GM19035 (cell line): ENCODE results near the gene PMM2.
"Not testable (repeated sequence)": the region's sequence is repeated elsewhere in the genome, so short reads cannot be mapped to it uniquely, and the experiment has no call there.

Experiments
- ATAC-seq: cut with Tn5 transposase; IDR thresholded peaks from one replicate; pipeline ENCODE4 v1.9.1; 2021; ENCODE audit not compliant: unreplicated experiment

The PMM2 gene

DNA sequence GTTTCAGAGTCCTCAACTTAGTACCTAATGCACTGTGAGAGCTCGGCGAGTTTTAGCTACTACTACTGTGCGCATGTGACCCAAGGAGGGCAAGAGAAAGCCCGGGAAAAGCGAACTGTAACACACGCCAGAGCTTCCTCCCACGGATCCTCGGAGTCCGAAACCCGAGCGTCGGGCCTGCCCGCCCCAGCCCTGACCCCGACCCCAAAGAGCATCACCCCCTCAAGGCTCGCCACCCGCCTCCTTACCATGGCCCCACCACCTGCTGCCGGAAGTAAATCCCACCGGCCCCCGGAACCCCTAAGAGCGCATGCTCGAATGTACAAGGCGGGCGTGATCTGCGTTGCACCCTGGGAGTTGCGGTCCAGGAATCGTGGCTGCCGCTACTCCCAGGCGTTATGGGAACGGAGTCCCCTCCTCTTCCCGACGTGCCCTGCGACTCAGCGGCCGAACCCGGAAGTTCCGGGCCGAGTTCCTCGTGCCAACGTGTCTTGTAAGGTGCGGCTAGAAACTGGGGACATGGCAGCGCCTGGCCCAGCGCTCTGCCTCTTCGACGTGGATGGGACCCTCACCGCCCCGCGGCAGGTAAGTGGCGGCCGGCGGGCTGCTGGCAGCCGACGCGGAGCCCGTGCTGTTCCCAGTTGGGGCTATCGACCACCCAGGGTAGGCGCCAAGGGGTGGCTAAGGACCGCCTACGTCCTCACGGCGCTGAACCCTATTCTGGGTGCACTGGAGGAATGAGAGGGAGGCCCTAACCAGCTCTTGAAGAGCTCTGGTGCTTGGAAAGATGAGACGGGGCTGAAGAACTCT is at the start of gene PMM2, which contains the start of gene TMEM186:
PMM2 (plus strand) TSS at position 476 of the 810 bp plus-strand sequence; CDS start at position 520, 44 bp downstream.
TMEM186 (minus strand) TSS at position 276 of the 810 bp plus-strand sequence; CDS start at position 251, 25 bp downstream.
- peak; percentile 95 for ATAC-seq

DNA sequence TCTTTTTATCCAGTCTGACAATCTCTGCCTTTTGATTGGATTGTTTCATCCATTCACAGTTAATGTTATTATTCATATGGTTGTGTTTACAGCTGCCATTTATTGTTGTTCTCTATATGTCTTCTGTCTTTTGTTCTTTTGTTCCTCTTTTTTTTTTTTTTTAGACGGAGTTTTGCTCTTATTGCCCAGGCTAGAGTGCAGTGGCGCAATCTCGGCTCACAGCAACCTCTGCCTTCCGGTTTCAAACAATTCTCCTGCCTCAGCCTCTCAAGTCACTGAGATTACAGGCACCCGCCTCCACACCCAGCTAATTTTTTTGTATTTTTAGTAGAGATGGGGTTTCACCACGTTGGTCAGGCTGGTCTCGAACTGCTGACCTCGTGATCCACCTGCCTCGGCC is 48.7 kb upstream of the PMM2 start:
- not testable (repeated sequence) for ATAC-seq

DNA sequence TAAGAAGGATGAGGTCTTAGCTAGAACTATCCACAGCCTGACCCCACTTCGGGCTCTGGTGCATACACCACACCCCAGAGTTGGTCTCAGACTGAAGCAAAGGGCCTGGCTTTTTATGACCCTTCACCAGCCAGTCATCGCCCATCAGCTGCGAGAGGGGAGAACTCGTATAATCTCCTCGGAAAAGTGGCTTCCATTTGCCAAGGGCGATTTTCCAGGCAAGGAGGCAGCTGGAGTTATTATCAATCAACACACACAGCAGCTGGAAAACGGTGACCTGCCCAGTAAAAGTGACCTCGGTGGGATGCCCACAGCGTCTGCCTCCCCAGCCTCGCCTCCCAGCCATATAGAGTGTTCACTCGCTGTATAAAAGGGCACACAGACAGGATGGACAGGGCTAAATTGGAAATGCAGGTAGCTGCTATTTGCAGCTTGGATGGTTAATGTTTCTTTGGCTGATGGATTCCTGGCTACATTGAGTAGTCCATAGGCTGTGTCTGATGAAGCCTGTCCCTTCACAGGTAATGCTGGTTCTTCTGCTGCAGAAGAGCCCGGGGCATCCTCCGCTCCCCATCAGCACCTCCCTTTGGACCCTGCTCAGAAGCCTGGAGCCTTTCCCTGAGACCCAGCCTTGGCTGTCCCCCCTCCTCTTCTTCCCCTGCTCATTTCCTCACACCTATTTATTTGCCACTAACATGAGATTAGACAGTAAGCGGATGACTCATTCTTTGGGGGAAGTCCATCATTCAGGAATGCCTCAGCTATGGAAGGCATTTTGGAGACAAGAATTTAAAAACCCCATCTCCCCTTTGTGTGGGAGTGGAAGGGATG is 45.9 kb upstream of the PMM2 start:
- ATAC-seq: no peak

DNA sequence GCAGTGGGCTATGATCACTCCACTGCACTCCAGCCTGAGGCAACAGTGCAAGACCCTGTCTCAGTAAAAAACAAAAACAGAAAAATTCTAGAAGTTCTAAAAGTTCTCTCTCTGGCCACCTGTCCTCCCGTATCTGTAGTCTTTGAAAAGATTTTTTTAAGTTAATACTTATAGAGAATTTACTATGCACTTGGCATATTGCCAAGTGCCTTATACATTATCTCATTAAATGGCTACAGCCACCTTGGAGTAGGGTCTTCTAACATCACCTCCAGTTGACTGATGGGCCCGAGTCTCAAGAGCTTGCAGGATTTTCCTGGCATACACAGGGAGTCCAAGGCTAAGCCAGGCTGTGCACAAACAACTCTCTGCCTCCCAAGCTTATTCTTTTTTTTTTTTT is 44.9 kb upstream of the PMM2 start:
- no peak for ATAC-seq

- ATAC-seq: no peak
Measured at GRCh38 chr16:8753416-8754054, 44.1 kb upstream of the PMM2 start.

DNA sequence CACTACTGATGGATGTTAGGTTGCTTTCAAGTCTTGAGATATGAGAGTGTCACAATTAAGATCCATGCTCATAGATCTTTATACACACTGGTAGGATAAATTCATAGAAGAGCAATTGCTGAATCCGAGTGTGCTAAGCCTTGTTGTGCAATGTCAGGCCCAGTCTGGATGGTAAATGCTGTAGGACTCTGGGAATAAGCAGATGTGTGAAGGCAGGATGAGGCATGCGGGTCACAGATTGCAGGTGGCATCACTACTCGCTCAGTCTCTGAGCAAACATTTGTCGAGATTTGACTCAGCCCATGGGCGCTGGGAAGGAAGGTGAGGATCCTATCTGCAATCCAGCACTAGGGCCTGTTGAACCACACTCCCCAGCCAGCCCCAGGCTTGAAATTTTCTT is 40.9 kb upstream of the PMM2 start:
- ATAC-seq: no peak

DNA sequence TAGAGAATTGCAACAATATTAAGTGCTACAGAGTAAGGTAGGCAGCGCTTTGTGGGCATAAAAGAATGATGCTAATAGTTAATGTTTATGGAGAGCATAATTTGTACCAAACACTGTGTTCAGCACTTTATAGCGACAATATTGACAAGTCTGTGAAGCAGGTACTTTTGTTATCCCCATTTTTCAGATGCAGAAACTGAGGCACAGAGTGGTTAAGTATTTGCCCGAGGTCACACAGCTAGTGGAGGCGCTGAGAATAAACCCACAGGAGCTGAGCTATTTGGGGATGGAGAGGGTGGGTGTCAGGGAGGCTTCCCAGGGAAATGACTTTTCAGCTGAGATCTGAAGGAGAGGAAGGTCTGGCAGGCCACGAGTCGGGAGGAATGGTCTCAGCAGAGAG is 39.6 kb upstream of the PMM2 start:
- ATAC-seq: no peak

- ATAC-seq: no peak
Measured at GRCh38 chr16:8760021-8760420, 37.6 kb upstream of the PMM2 start.

DNA sequence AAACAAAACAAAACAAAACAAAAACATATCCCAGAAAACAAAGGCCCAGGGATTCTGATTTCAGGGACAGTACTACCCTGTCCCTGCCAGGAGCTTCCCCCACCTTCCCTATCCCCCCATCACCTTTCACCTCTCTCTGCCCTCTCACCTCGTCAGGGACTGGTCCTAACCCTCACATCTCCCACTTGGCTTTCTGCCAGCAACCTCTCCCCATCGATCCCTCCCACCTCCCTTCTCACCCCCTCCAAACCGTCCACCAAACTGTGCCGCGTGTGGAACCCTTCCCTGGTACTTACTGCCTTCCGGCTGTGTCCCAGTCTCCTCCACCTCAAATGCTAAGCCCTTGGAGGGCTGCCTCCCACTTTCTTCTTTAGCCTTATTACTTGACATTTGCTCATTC is 36.6 kb upstream of the PMM2 start:
- no peak for ATAC-seq

- ATAC-seq: no peak
Measured at GRCh38 chr16:8762254-8762653, 35.4 kb upstream of the PMM2 start.

DNA sequence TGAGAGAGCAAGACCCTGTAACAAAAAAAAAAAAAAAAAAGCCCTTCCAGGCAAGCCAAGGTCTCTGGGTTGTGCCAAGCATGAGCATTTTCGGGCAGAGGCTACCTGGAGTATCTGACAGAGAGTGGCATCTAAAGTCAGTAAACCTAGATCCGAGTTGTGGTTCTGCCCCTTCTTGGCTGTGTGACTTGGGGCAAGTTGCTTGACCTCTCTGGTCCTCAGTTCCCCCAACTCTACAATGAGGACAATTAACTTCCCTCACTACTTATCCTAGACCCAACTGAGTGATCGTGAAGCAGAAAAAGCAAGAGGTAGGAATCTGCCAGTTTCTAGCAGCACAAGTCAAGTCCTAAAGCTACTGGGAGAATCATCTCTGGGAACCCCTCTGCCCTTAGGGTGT is 34.6 kb upstream of the PMM2 start:
- ATAC-seq: no peak

- ATAC-seq: no peak
Measured at GRCh38 chr16:8763899-8764298, 33.7 kb upstream of the PMM2 start.

- no peak for ATAC-seq
Measured at GRCh38 chr16:8764525-8765250, 33.0 kb upstream of the PMM2 start.

DNA sequence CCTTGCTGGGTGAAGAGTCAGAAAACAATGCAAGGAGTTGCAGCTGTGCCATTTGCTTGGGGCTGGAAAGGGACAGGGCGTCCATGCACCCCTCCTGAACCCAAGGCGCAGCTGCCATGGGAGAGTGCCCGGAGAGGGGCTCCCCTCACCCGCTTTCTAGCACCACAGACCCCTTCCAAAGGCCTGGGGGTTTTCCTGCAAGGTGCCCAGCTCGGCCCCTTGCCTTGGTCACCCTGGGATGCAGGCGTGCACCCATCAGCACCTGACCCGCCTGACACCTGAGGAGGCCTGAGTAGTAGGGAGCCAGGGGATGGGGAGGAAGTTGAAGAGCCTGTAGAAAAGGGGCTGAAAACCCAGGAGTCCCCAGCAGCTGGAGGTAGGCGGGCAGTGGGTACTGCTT is 30.5 kb upstream of the PMM2 start:
- ATAC-seq: no peak

DNA sequence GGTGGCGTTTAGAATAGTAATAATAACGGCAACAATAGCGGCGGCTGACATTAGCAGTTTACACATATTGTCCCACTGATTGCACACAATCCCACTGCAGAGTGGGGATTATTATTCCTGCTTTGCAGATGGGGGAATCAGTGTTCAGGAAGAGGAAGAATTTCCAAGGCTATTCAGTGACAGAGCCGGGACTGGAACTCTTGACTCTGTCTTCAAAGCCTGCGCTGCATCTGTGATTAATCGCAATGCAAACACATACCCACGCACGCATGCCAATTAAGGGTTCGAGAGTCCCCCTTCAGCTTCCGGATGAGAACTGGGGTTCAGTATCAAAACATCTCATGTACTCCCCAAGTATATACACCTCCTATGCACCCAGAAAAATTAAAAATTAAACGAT is 29.4 kb upstream of the PMM2 start:
- ATAC-seq: no peak

DNA sequence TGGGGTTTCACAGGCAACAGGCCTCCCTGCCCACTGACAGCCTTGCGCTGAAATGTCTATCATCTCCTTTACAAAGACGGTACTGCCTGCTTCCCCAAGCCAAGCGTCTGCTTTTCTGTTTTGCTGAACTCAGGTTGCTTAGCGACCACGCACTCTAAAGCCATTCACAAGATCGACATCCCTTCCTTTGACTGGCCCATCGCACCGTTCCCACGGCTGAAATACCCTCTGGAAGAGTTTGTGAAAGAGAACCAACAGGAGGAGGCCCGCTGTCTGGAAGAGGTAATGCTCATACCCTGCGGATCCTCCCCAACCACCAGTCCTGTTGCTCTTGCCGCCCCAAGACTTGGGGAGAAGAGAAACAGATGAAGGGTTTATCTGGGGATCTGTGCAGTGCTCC is 28.9 kb upstream of the PMM2 start:
- no peak for ATAC-seq

DNA sequence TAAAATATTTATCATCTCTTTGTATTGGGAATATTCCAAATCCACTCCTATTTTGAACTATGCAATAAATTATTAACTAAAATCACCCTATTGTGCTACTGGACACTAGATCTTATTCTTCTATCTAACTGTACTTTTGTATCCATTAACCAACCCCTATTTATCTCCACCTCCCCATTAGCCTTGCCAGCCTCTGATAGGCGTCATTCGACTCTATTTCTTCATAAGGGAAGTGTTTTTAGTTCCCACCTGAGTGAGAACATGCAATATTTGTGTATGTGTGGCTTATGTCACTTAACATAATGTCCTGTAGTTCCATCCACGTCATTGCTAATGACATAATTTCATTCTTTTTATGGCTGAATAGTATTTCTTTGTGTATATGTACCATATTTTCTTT is 24.1 kb upstream of the PMM2 start:
- no peak for ATAC-seq

DNA sequence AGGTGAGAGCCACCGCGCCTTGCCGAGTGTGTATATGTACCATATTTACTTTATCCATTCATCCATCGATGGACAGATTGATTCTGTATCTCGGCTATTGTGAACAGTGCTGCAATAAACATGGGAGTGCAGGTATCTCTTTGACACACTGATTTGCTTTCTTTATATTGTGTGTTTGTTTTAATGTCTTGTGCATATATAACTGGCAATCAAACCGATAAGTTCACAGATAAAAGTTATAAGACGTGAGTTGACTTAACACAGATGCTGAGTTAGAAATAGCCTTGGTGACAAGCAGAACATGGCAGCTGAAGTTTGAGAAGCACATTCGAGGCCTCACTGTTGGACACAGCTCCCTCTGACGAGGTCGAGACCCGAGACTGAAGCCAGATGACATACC is 23.4 kb upstream of the PMM2 start:
- ATAC-seq: no peak

DNA sequence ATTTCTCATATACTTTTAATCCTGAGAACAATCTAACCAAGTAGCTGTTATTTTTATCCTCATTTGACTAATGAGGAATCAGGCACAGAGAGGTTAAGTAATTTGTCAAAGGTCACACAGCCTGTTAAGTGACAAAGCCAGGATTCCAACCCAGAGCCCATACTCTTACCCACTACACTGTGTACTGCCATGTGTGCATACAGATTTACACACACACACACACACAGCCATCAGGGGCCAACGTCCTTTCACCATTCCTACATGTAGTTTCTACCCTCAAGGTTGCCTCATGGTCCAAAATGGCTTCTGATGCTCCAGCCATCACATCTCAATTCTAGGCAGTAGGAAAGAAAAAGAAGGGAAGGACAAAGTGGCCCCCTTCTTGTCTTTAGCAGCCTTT is 22.3 kb upstream of the PMM2 start:
- ATAC-seq: no peak

GRCh38 chr16:8776129-8776584 is 21.5 kb upstream of the PMM2 start:
- ATAC-seq: no peak

DNA sequence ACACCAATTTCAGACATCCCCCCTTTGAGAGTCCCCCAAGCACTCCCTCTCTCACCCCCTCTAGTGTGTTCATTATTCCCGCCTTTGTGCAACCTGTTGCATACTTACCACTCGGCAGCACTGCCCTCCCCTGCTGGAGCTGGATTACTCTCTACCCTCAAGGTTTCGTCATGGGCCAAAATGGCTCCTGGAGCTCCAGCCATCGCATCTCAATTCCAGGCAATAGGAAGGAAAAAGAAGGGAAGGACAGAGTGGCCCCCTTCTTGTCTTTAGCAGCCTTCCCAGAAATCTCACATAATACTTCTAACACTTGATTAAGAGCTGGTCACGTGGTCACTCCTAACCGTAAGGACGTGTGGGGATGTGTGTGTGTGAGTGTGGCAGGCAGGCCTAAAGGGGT is 20.4 kb upstream of the PMM2 start:
- ATAC-seq: no peak
